ENCODE results near the gene AARS2.

The AARS2 gene

GRCh38 chr6:44251576-44252524 lies 61.3 kb downstream of the AARS2 start:
- Histone ChIP-seq H3K27ac (ENCODE audit: low read depth, low read length) (no peak overlapping the region), H3K18ac (ENCODE audit: low read length) (no peak overlapping the region), H2BK15ac (replicated peaks; ENCODE audit: low read depth) (no peak overlapping the region), H3K79me2 (ENCODE audit: control insufficient read depth, insufficient read depth, low read length) (peaks cover 53% of the 10 kb centered on the region), H3K56ac (ENCODE audit: low read length) (no peak overlapping the region), H3K27me3 (ENCODE audit: insufficient read depth, low read length, poor library complexity) (no peaks in the 10 kb centered on the region), H3K4me2 (ENCODE audit: low read length) (no peak overlapping the region), H3K4ac (ENCODE audit: low read depth, low read length) (no peak overlapping the region), H2BK120ac (ENCODE audit: low read depth, low read length) (no peak overlapping the region), H4K8ac (ENCODE audit: low read depth, low read length) (no peak overlapping the region), H3K4me1 (ENCODE audit: control insufficient read depth, low read depth, low read length) (peaks cover 6% of the 10 kb centered on the region), H2AK5ac (ENCODE audit: low read length) (no peak overlapping the region), H2BK5ac (ENCODE audit: low read length) (no peak overlapping the region), H3K36me3 (ENCODE audit: control insufficient read depth, insufficient read depth, low read length) (peaks cover 45% of the 10 kb centered on the region), H4K5ac (ENCODE audit: low read length) (no peak overlapping the region), H3K79me1 (ENCODE audit: low read length) (peaks cover 17% of the 10 kb centered on the region), H3K23ac (ENCODE audit: low read length) (no peak overlapping the region), H3K9ac (ENCODE audit: low read length) (no peak overlapping the region), H3K4me3 (ENCODE audit: low read length) (no peak overlapping the region)
- WGBS (ENCODE audit: extremely low coverage, insufficient coverage, low lambda C conversion rate): no CpG with 5 or more reads among the region's 14 CpGs
- no peak for DNase-seq

GRCh38 chr6:44250718-44251123 lies 62.4 kb downstream of the AARS2 start:
- Histone ChIP-seq H3K36me3 (ENCODE audit: control insufficient read depth, insufficient read depth, low read length) (peaks cover 45% of the 10 kb centered on the region), H3K27ac (ENCODE audit: low read depth, low read length) (no peak overlapping the region)

GRCh38 chr6:44250067-44250717 lies 63.0 kb downstream of the AARS2 start:
- H3K36me3 ChIP-seq (ENCODE audit: control insufficient read depth, insufficient read depth, low read length): peaks cover 45% of the 10 kb centered on the region
- H4K5ac ChIP-seq (ENCODE audit: low read length): no peak overlapping the region
- no peak overlapping the region for H2AK5ac ChIP-seq (ENCODE audit: low read length)
- H3K4me3 ChIP-seq (ENCODE audit: low read length): no peak overlapping the region
- no peak overlapping the region for H3K23ac ChIP-seq (ENCODE audit: low read length)
- no peak overlapping the region for H3K4ac ChIP-seq (ENCODE audit: low read depth, low read length)
- no peaks in the 10 kb centered on the region for H3K27me3 ChIP-seq (ENCODE audit: insufficient read depth, low read length, poor library complexity)
- no peak overlapping the region for H4K8ac ChIP-seq (ENCODE audit: low read depth, low read length)
- no peak overlapping the region for H2BK5ac ChIP-seq (ENCODE audit: low read length)
- DNase-seq: no peak
- WGBS (ENCODE audit: extremely low coverage, insufficient coverage, low lambda C conversion rate): 100% methylated on average over 1 of the region's 6 CpGs
- peaks cover 17% of the 10 kb centered on the region for H3K79me1 ChIP-seq (ENCODE audit: low read length)
- H2BK120ac ChIP-seq (ENCODE audit: low read depth, low read length): no peak overlapping the region
- peaks cover 11% of the 10 kb centered on the region for H3K4me1 ChIP-seq (ENCODE audit: control insufficient read depth, low read depth, low read length)
- peak overlapping the region; percentile 54 for H3K56ac ChIP-seq (ENCODE audit: low read length)
- no peak overlapping the region for H3K27ac ChIP-seq (ENCODE audit: low read depth, low read length)
- H3K79me2 ChIP-seq (ENCODE audit: control insufficient read depth, insufficient read depth, low read length): peaks cover 53% of the 10 kb centered on the region
- no peak overlapping the region for H3K18ac ChIP-seq (ENCODE audit: low read length)
- H2BK15ac ChIP-seq (replicated peaks; ENCODE audit: low read depth): no peak overlapping the region
- H3K4me2 ChIP-seq (ENCODE audit: low read length): peak overlapping the region; percentile 21
- peak overlapping the region; percentile 100 for H3K9ac ChIP-seq (ENCODE audit: low read length)

More at GRCh38 chr6:44250718-44251123, 62.4 kb downstream of the AARS2 start:
- Histone ChIP-seq H2AK5ac (ENCODE audit: low read length) (no peak overlapping the region), H3K79me1 (ENCODE audit: low read length) (peaks cover 17% of the 10 kb centered on the region), H3K9ac (ENCODE audit: low read length) (no peak overlapping the region), H4K8ac (ENCODE audit: low read depth, low read length) (no peak overlapping the region), H3K79me2 (ENCODE audit: control insufficient read depth, insufficient read depth, low read length) (peaks cover 53% of the 10 kb centered on the region), H3K4me1 (ENCODE audit: control insufficient read depth, low read depth, low read length) (peaks cover 6% of the 10 kb centered on the region), H4K5ac (ENCODE audit: low read length) (no peak overlapping the region), H3K4ac (ENCODE audit: low read depth, low read length) (no peak overlapping the region), H3K56ac (ENCODE audit: low read length) (no peak overlapping the region), H2BK15ac (replicated peaks; ENCODE audit: low read depth) (no peak overlapping the region), H2BK5ac (ENCODE audit: low read length) (no peak overlapping the region), H3K18ac (ENCODE audit: low read length) (no peak overlapping the region), H3K27me3 (ENCODE audit: insufficient read depth, low read length, poor library complexity) (no peaks in the 10 kb centered on the region), H3K4me2 (ENCODE audit: low read length) (no peak overlapping the region), H3K23ac (ENCODE audit: low read length) (no peak overlapping the region), H2BK120ac (ENCODE audit: low read depth, low read length) (no peak overlapping the region), H3K4me3 (ENCODE audit: low read length) (no peak overlapping the region)
- no peak for DNase-seq
- no CpG with 5 or more reads among the region's 3 CpGs for WGBS (ENCODE audit: extremely low coverage, insufficient coverage, low lambda C conversion rate)
